Activated CD8-positive, alpha-beta memory T cell treated with anti-CD3 and anti-CD28 coated beads, Interleukin-2, amount 10 ng/mL, durations not matched to agents 7 days and 5 days (primary cell): ENCODE data around the gene RGS13. TPM values are rescaled to one million over a fixed set of nuclear protein-coding genes. Genes with fewer than 3 reads are reported as not detected.

Experiments
- ATAC-seq: fragments of 150-1000 bp; cut with Tn5 transposase; one replicate; pipeline ENCODE4 v1.10.0; 2021; ENCODE audit warnings: moderate library complexity
- CTCF ChIA-PET: fragments of 350-600 bp; sonication (Branson Sonifier 250); formaldehyde crosslinking; loops from one replicate; lab custom pipeline; 2021; ENCODE audit warnings: antibody characterized with exemption; lab: Charles Lee
- DNase-seq: peaks from one replicate; pipeline ENCODE4 v3.0.0-alpha.2; 2020
- H3K27ac Mint-ChIP-seq: one replicate; pipeline ENCODE4 v1.8.0; 2021; ENCODE audit warnings: mild to moderate bottlenecking, mixed read lengths
- H3K27me3 Mint-ChIP-seq: one replicate; pipeline ENCODE4 v1.8.0; 2021; ENCODE audit warnings: mixed read lengths
- H3K36me3 Mint-ChIP-seq: one replicate; pipeline ENCODE4 v1.8.0; 2021; ENCODE audit warnings: mild to moderate bottlenecking, mixed read lengths
- H3K4me1 Mint-ChIP-seq: one replicate; pipeline ENCODE4 v1.8.0; 2021; ENCODE audit warnings: mixed read lengths
- H3K4me3 Mint-ChIP-seq: one replicate; pipeline ENCODE4 v1.8.0; 2021; ENCODE audit warnings: mild to moderate bottlenecking, moderate library complexity, mixed read lengths
- H3K9me3 Mint-ChIP-seq: one replicate; pipeline ENCODE4 v1.8.0; 2022; ENCODE audit warnings: low read depth, mixed read lengths
- total RNA-seq, 2 experiments: library from RNA; stranded (reverse); gene quantifications; one replicate each; pipeline ENCODE4 v1.2.3, GENCODE V29; 2021

The RGS13 gene
- total RNA-seq, 2 experiments from 2014 or later = 0.12 to 0.37 TPM

DNA sequence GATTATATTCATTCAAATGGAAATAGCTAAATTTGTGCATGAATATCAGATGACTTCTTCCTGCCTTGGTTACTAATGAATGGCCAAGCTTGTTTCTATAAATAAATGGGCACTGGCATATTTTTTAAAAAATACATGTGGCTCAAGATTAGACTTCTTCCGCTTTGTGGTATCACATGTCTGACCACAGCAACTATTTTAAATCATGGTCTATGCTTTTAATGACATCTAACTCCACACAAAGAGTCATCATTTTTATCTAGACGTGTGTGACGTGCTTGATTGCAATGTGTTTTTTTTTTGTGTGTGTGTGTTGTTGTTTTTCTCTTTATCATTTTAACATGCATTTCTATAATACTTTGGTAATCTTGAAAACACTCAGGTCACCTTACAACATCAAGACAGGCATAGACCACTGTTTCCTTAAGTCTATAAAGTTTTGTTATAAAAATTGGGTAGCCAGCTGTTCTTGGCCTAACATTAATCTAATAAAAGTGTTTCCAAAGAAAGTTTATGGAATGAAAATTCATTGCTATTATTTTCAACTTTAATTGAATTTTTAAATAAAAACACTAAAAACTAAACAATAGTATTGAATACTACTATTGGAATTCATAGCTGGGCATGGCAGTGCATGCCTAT is 30.8 kb upstream of the RGS13 start:
- CTCF ChIA-PET = interaction anchor here (1.0 to 5.4 kb wide), 2 partner anchors 10 to 130 kb away, joined by 3 to 29 read pairs; no protein-coding TSS in a partner anchor
- no peak overlapping the region for H3K4me3 Mint-ChIP-seq
- peaks cover 46% of the 10 kb centered on the region for H3K4me1 Mint-ChIP-seq
- no peak for ATAC-seq
- DNase-seq = no peak
- H3K27ac Mint-ChIP-seq = no peak overlapping the region
- no peaks in the 10 kb centered on the region for H3K27me3 Mint-ChIP-seq
- H3K9me3 Mint-ChIP-seq = no peaks in the 10 kb centered on the region
- H3K36me3 Mint-ChIP-seq = no peaks in the 10 kb centered on the region

- no peak for DNase-seq
- H3K4me3 Mint-ChIP-seq = peak overlapping the region; percentile 17
- peaks cover 24% of the 10 kb centered on the region for H3K4me1 Mint-ChIP-seq
- CTCF ChIA-PET = interaction anchor here (0.9 to 5.4 kb wide), 7 partner anchors 13 to 136 kb away, joined by 3 to 29 read pairs (median 4); no protein-coding TSS in a partner anchor
- no peak for ATAC-seq
- no peaks in the 10 kb centered on the region for H3K27me3 Mint-ChIP-seq
- no peaks in the 10 kb centered on the region for H3K36me3 Mint-ChIP-seq
- H3K9me3 Mint-ChIP-seq = no peaks in the 10 kb centered on the region
- peak overlapping the region; percentile 33 for H3K27ac Mint-ChIP-seq
These were observed 27.3 kb upstream of the RGS13 start for GRCh38 chr1:192608671-192609070.

- peak; percentile 86 for DNase-seq
- CTCF ChIA-PET = interaction anchor here (0.9 to 5.4 kb wide), 11 partner anchors 14 to 137 kb away, joined by 3 to 29 read pairs (median 4); no protein-coding TSS in a partner anchor
- Mint-ChIP-seq H3K9me3 (no peaks in the 10 kb centered on the region), H3K27ac (peak overlapping the region; percentile 75), H3K4me1 (peaks cover 24% of the 10 kb centered on the region), H3K27me3 (no peaks in the 10 kb centered on the region), H3K4me3 (peak overlapping the region; percentile 46), H3K36me3 (no peaks in the 10 kb centered on the region)
- ATAC-seq = peak; percentile 99
These were observed 26.6 kb upstream of the RGS13 start for GRCh38 chr1:192609110-192610079.

DNA sequence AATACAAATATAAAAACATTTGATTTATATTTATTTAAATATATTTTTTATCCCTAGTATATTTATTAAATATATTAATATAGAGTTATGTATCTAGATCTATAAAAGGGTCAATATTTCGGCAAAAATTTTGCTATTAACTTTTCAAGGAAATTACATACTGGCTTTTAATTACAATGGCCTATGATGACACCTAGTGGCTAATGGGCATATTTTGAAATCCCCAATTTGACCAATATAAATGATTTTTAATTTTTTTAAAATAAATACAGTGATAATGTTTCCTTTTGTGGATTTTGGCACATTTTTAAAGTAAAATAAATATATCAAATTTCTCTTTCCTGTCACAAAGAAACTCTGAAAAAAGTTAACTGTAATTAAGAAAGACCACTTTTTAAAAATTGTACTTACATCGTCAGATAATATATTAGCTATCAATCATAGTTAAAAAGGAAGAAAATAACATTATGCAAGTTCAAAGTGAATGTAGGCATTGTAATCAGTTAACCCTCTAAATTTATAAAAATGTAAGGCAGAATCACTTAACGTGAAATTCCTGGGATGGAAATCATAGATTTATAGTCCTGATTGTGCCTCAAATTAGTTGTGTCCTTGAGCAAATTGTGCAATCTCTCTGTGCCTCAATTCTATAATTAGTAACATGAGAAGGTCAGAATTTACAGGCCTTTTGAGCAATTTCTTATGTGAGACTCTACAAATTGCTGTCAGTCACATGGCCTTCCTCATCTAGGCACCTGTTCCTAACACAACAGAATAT is 25.6 kb upstream of the RGS13 start:
- Mint-ChIP-seq H3K27me3 (no peaks in the 10 kb centered on the region), H3K27ac (no peak overlapping the region), H3K9me3 (no peaks in the 10 kb centered on the region), H3K4me3 (no peak overlapping the region), H3K4me1 (peaks cover 21% of the 10 kb centered on the region), H3K36me3 (no peaks in the 10 kb centered on the region)
- ATAC-seq (no peak), DNase-seq (no peak)
- CTCF ChIA-PET = interaction anchor here (0.6 to 2.8 kb wide), 8 partner anchors 17 to 567 kb away, joined by 3 to 27 read pairs (median 4); no protein-coding TSS in a partner anchor

DNA sequence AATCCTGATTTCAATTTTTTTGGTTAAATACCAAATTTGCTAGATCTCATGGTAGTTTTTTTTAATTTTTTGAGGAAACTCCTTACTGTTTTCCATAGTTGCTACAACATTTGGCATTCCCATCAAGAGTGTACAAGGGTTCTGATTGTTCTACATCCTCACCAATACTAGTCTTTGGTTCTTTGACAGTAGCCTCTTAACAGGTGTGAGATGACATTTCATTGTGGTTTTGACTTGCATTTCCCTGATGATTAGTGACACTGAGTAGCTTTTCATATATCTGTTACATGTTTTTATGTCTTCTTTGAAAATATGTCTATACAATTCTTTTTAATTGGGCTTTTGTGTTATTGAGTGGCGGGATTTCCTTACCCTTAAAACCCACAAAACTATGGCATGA is 20.9 kb upstream of the RGS13 start:
- no peak for ATAC-seq
- H3K27me3 Mint-ChIP-seq = peaks cover 3% of the 10 kb centered on the region
- H3K4me1 Mint-ChIP-seq = no peaks in the 10 kb centered on the region
- no peak overlapping the region for H3K27ac Mint-ChIP-seq
- DNase-seq = no peak
- H3K4me3 Mint-ChIP-seq = no peak overlapping the region
- H3K9me3 Mint-ChIP-seq = no peaks in the 10 kb centered on the region
- H3K36me3 Mint-ChIP-seq = no peaks in the 10 kb centered on the region
- CTCF ChIA-PET = interaction anchor here (0.8 to 1.5 kb wide), 2 partner anchors 10 to 141 kb away, joined by 3 to 6 read pairs; no protein-coding TSS in a partner anchor

GRCh38 chr1:192620071-192620635 is 15.8 kb upstream of the RGS13 start:
- H3K27me3 Mint-ChIP-seq = peaks cover 3% of the 10 kb centered on the region
- no peaks in the 10 kb centered on the region for H3K4me1 Mint-ChIP-seq
- CTCF ChIA-PET = no interaction called here
- ATAC-seq = no peak
- no peaks in the 10 kb centered on the region for H3K36me3 Mint-ChIP-seq
- no peak overlapping the region for H3K27ac Mint-ChIP-seq
- H3K4me3 Mint-ChIP-seq = no peak overlapping the region
- DNase-seq = no peak
- H3K9me3 Mint-ChIP-seq = peaks cover 2% of the 10 kb centered on the region

DNA sequence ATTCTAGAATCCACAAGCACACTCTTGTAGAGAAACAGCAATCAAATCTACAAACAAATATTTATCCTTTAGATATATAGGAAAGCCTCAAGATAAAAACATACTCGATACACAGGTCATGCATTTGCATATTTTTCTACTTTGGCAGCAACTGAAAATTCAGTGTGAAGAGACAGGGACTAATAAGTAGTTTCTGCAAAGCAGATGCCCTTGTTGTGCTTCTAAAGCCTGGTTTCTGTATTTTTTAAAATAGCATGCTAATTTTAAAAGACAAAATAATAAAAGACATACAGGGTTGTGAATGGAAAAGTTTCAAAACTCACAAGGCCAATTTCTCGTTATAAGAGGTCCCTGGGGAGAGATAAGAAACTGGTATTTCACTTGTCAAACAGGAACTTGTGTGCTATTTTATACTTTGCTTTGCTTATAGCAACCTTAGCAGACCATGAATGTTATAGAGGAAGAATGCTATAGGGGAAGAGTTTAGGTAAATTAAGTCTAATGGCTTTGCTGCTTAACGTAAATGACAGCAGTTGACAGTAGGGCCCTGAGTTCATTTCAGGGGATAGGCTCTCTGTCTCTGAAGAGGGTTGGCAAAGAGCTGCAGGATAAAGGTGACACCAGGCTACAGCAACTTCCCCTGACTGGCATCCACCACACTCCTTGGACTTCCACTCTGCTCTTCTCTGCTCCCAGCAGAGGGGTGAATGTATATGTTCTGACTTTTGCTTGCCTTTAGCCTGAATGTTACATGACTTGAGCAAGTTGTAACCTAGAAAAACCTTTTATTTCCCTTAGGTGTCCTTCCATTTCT is 9.4 kb upstream of the RGS13 start:
- Mint-ChIP-seq H3K27me3 (peaks cover 5% of the 10 kb centered on the region), H3K27ac (no peak overlapping the region), H3K4me1 (no peaks in the 10 kb centered on the region), H3K9me3 (no peaks in the 10 kb centered on the region), H3K36me3 (no peaks in the 10 kb centered on the region), H3K4me3 (no peak overlapping the region)
- ATAC-seq (no peak), DNase-seq (no peak)
- CTCF ChIA-PET = interaction anchor here (0.8 kb wide), 1 partner anchor 16 kb away, joined by 3 read pairs; no protein-coding TSS in a partner anchor

GRCh38 chr1:192627901-192628300 is 8.0 kb upstream of the RGS13 start:
- no peak for ATAC-seq
- CTCF ChIA-PET = interaction anchor here (0.9 kb wide), 1 partner anchor 155 kb away, joined by 3 read pairs; no protein-coding TSS in a partner anchor
- no peak for DNase-seq
- Mint-ChIP-seq H3K9me3 (no peaks in the 10 kb centered on the region), H3K4me3 (no peak overlapping the region), H3K36me3 (no peaks in the 10 kb centered on the region), H3K4me1 (no peaks in the 10 kb centered on the region), H3K27me3 (peaks cover 7% of the 10 kb centered on the region), H3K27ac (no peak overlapping the region)

- no peaks in the 10 kb centered on the region for H3K36me3 Mint-ChIP-seq
- no peaks in the 10 kb centered on the region for H3K4me1 Mint-ChIP-seq
- no peak for DNase-seq
- peaks cover 13% of the 10 kb centered on the region for H3K27me3 Mint-ChIP-seq
- no peak overlapping the region for H3K4me3 Mint-ChIP-seq
- H3K27ac Mint-ChIP-seq = no peak overlapping the region
- H3K9me3 Mint-ChIP-seq = no peaks in the 10 kb centered on the region
- CTCF ChIA-PET = interaction anchor here (0.9 kb wide), 1 partner anchor 156 kb away, joined by 3 read pairs; no protein-coding TSS in a partner anchor
- ATAC-seq = no peak
These were observed 7.4 kb upstream of the RGS13 start for GRCh38 chr1:192628396-192629057.

DNA sequence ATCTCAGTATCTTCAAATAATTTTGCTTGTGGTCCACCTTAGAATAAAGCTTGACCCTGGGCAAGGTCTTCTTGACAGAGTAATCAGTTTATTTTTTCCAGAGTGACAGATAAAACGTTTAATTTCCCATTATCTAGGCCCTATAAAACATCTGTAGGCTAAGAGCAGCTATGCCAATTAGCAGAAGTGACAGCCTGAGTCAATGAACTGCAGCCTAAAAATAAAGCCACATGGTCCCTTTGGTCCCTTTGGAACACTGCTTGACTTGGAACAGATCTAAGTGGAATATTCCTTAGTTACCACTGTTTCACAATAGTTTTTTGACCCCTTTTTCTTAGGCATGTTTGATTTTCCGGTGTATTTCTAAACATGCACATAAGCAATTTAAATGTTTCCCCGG is 6.3 kb upstream of the RGS13 start:
- CTCF ChIA-PET = no interaction called here
- Mint-ChIP-seq H3K27me3 (peaks cover 13% of the 10 kb centered on the region), H3K4me3 (no peak overlapping the region), H3K9me3 (no peaks in the 10 kb centered on the region), H3K27ac (no peak overlapping the region), H3K4me1 (no peaks in the 10 kb centered on the region), H3K36me3 (no peaks in the 10 kb centered on the region)
- no peak for ATAC-seq
- DNase-seq = no peak

- peaks cover 16% of the 10 kb centered on the region for H3K27me3 Mint-ChIP-seq
- no peak for DNase-seq
- H3K4me3 Mint-ChIP-seq = no peak overlapping the region
- no peaks in the 10 kb centered on the region for H3K9me3 Mint-ChIP-seq
- no peaks in the 10 kb centered on the region for H3K4me1 Mint-ChIP-seq
- no peak for ATAC-seq
- H3K27ac Mint-ChIP-seq = no peak overlapping the region
- CTCF ChIA-PET = no interaction called here
- no peaks in the 10 kb centered on the region for H3K36me3 Mint-ChIP-seq
These were observed 5.2 kb upstream of the RGS13 start for GRCh38 chr1:192630521-192631287.
